WTC11 (cell line): Measurements from ENCODE around the gene CFAP221. TPM values are rescaled to one million over a fixed set of nuclear protein-coding genes. Genes with fewer than 3 reads are reported as not detected.

Experiments
- ATAC-seq: fragments of 200-7000 bp; cut with Tn5 transposase; 2 replicates; pipeline ENCODE4 v1.10.0; 2021; ENCODE audit warnings: mild to moderate bottlenecking, moderate library complexity
- CTCF ChIA-PET: fragments of 300-600 bp; sonication (Branson Sonifier 250); formaldehyde crosslinking; loops from one replicate; lab custom pipeline; 2021; ENCODE audit warnings: antibody characterized with exemption; lab: Charles Lee
- POLR2A ChIA-PET: fragments of 350-600 bp; sonication (Branson Sonifier 250); formaldehyde crosslinking; loops from one replicate; lab custom pipeline; 2021; ENCODE audit warnings: antibody characterized with exemption; lab: Charles Lee
- DNase-seq: peaks from one replicate; pipeline ENCODE4 v3.0.0; 2021; ENCODE audit warnings: low spot score
- H3K27ac Mint-ChIP-seq: 2 replicates; pipeline ENCODE4 v1.8.0; 2021; ENCODE audit warnings: mixed read lengths
- H3K27me3 Mint-ChIP-seq: 2 replicates; pipeline ENCODE4 v1.8.0; 2021; ENCODE audit warnings: low read depth, mild to moderate bottlenecking, moderate library complexity, mixed read lengths
- H3K36me3 Mint-ChIP-seq: 2 replicates; pipeline ENCODE4 v1.8.0; 2021; ENCODE audit warnings: mixed read lengths
- H3K4me1 Mint-ChIP-seq: 2 replicates; pipeline ENCODE4 v1.8.0; 2022; ENCODE audit warnings: mixed read lengths
- H3K4me3 Mint-ChIP-seq: 2 replicates; pipeline ENCODE4 v1.8.0; 2021; ENCODE audit warnings: mild to moderate bottlenecking, moderate library complexity, mixed read lengths
- H3K9me3 Mint-ChIP-seq: 2 replicates; pipeline ENCODE4 v1.8.0; 2021; ENCODE audit warnings: mixed read lengths
- CREB1 ChIP-seq: sonication (generic); formaldehyde crosslinking; IDR thresholded peaks from 2 replicates; pipeline ENCODE4 v1.8.0; 2023; ENCODE audit warnings: mild to moderate bottlenecking, missing genetic modification reagents
- ESRRA ChIP-seq: sonication (generic); formaldehyde crosslinking; IDR thresholded peaks from 2 replicates; pipeline ENCODE4 v1.8.1; 2022; ENCODE audit warnings: mild to moderate bottlenecking, missing genetic modification reagents, borderline replicate concordance
- ETV6 ChIP-seq: sonication (generic); formaldehyde crosslinking; IDR thresholded peaks from 2 replicates; pipeline ENCODE4 v1.8.1; 2022; ENCODE audit warnings: mild to moderate bottlenecking, missing genetic modification reagents
- PRDM15 ChIP-seq: sonication (generic); formaldehyde crosslinking; IDR thresholded peaks from 2 replicates; pipeline ENCODE4 v1.8.0; 2022; ENCODE audit warnings: missing genetic modification reagents
- RELA ChIP-seq: sonication (generic); formaldehyde crosslinking; IDR thresholded peaks from 2 replicates; pipeline ENCODE4 v1.8.1; 2022; ENCODE audit warnings: missing genetic modification reagents, mild to moderate bottlenecking, borderline replicate concordance
- SMAD4 ChIP-seq: sonication (generic); formaldehyde crosslinking; IDR thresholded peaks from 2 replicates; pipeline ENCODE4 v1.8.0; 2022; ENCODE audit warnings: mild to moderate bottlenecking, missing genetic modification reagents
- TCF7 ChIP-seq: sonication (generic); formaldehyde crosslinking; IDR thresholded peaks from 2 replicates; pipeline ENCODE4 v1.8.0; 2022; ENCODE audit warnings: mild to moderate bottlenecking, low read depth, missing genetic modification reagents, moderate library complexity
- TEAD1 ChIP-seq: sonication (generic); formaldehyde crosslinking; IDR thresholded peaks from 2 replicates; pipeline ENCODE4 v1.8.0; 2022; ENCODE audit warnings: mild to moderate bottlenecking, missing genetic modification reagents
- TEAD4 ChIP-seq: sonication (generic); formaldehyde crosslinking; IDR thresholded peaks from 2 replicates; pipeline ENCODE4 v1.8.0; 2022; ENCODE audit warnings: mild to moderate bottlenecking, missing genetic modification reagents
- ZBTB43 ChIP-seq: sonication (generic); formaldehyde crosslinking; IDR thresholded peaks from 2 replicates; pipeline ENCODE4 v1.8.1; 2023; ENCODE audit warnings: mild to moderate bottlenecking, missing genetic modification reagents
- ZNF281 ChIP-seq: sonication (generic); formaldehyde crosslinking; IDR thresholded peaks from 2 replicates; pipeline ENCODE4 v1.8.0; 2023; ENCODE audit warnings: mild to moderate bottlenecking, missing genetic modification reagents
- ZNF416 ChIP-seq: fragments of 250-450 bp; sonication (Bioruptor Pico); IDR thresholded peaks from 2 replicates; pipeline ENCODE4 v1.9.0; 2021; ENCODE audit warnings: mild to moderate bottlenecking, inconsistent platforms
- ZNF671 ChIP-seq: fragments of 250-450 bp; sonication (Bioruptor Pico); IDR thresholded peaks from 2 replicates; pipeline ENCODE4 v1.8.0; 2021; ENCODE audit warnings: mild to moderate bottlenecking
- total RNA-seq: library from RNA; stranded (reverse); gene quantifications from 3 replicates; pipeline ENCODE4 v1.2.3, GENCODE V29; 2021

Gene CFAP221
- total RNA-seq, 1 experiment from 2014 or later: 0.35 TPM

GRCh38 chr2:119591523-119591922 is 47.3 kb downstream of the CFAP221 start:
- H3K4me3 Mint-ChIP-seq: no peak overlapping the region
- DNase-seq (no peak), ATAC-seq (no peak)
- ChIA-PET POLR2A (no interaction called here), CTCF (interaction anchor here (1.0 kb wide), 1 partner anchor 115 kb away, joined by 3 read pairs; no protein-coding TSS in a partner anchor)
- peaks cover 3% of the 10 kb centered on the region; the same call in 1 of the 2 replicates for H3K4me1 Mint-ChIP-seq
- TF ChIP-seq RELA (CRISPR knock-in tag) (no peak), TEAD4 (CRISPR knock-in tag) (no peak), ZNF416 (CRISPR knock-in tag) (no peak)
- H3K9me3 Mint-ChIP-seq: no peaks in the 10 kb centered on the region
- no peaks in the 10 kb centered on the region for H3K27me3 Mint-ChIP-seq
- H3K27ac Mint-ChIP-seq: no peak overlapping the region
- H3K36me3 Mint-ChIP-seq: no peaks in the 10 kb centered on the region

- no peaks in the 10 kb centered on the region for H3K27me3 Mint-ChIP-seq
- POLR2A ChIA-PET: no interaction called here
- no peaks in the 10 kb centered on the region for H3K36me3 Mint-ChIP-seq
- CTCF ChIA-PET: no interaction called here
- DNase-seq (no peak), ATAC-seq (no peak)
- H3K4me3 Mint-ChIP-seq: no peak overlapping the region
- H3K4me1 Mint-ChIP-seq: peaks cover 3% of the 10 kb centered on the region; the same call in 1 of the 2 replicates
- H3K9me3 Mint-ChIP-seq: no peaks in the 10 kb centered on the region
- H3K27ac Mint-ChIP-seq: no peak overlapping the region
- no peak for TF ChIP-seq SMAD4
- no peak for TF ChIP-seq TCF7 (CRISPR knock-in tag)
- no peak for TF ChIP-seq TEAD1 (CRISPR knock-in tag)
Observed at GRCh38 chr2:119592436-119592835, 48.2 kb downstream of the CFAP221 start.

- CTCF ChIA-PET: no interaction called here
- H3K27me3 Mint-ChIP-seq: no peaks in the 10 kb centered on the region
- H3K4me1 Mint-ChIP-seq: peaks cover 9% of the 10 kb centered on the region
- no peaks in the 10 kb centered on the region for H3K36me3 Mint-ChIP-seq
- ATAC-seq (no peak), DNase-seq (no peak)
- H3K27ac Mint-ChIP-seq: no peak overlapping the region
- H3K4me3 Mint-ChIP-seq: no peak overlapping the region
- H3K9me3 Mint-ChIP-seq: no peaks in the 10 kb centered on the region
- no peak for TF ChIP-seq ZNF671 (CRISPR knock-in tag)
- no peak for TF ChIP-seq SMAD4
- no peak for TF ChIP-seq CREB1 (CRISPR knock-in tag)
- no peak for TF ChIP-seq ZBTB43
- no peak for TF ChIP-seq ESRRA
- TF ChIP-seq PRDM15 (CRISPR knock-in tag): no peak
- no peak for TF ChIP-seq ZNF281 (CRISPR knock-in tag)
- no peak for TF ChIP-seq ETV6
- POLR2A ChIA-PET: no interaction called here
Observed at GRCh38 chr2:119596638-119597037, 52.4 kb downstream of the CFAP221 start.
